Subcutaneous adipose tissue (tissue), 4 donors: ENCODE results near the gene THG1L. TPM values are rescaled to one million over a fixed set of nuclear protein-coding genes. Genes with fewer than 3 reads are reported as not detected.

Source experiments
- total RNA-seq, 4 donors: library from RNA; depleted of rRNA; stranded (reverse); fragments of >200 nt; gene quantifications; one replicate each; pipeline ENCODE4 v1.1.0, GENCODE V29; 2016
- TF ChIP-seq, protein P1 (sequence below): fragments of 450-650 bp; IDR thresholded peaks from one replicate; pipeline ENCODE4 v1.5.1; 2016; ENCODE audit warnings: low read depth, mild to moderate bottlenecking, control low read depth, antibody characterized with exemption, moderate library complexity

The THG1L gene
- total RNA-seq, 4 donors from 2014 or later: 7.0 to 13.2 (median 9.3) TPM

DNA sequence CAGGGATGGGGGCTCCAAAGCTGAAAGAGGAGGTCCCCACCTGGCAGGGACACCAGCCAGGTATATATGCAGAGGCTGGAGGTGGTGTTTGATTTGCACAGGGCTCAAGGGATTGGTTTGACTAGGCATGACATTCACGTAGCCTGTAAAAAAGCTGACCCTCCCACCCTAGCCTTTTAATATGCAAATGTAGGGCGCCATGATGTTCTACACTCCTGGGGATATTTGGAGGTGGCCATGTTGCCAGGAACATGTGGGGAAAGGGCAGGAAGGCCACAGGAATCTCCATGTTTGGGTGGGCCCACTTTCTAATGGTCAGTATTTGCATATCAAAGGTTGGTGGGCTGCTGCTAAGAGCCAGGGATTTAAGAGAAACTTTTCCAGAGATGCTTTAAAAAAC is 12.0 kb upstream of the THG1L start:
- TF ChIP-seq, protein P1, sequence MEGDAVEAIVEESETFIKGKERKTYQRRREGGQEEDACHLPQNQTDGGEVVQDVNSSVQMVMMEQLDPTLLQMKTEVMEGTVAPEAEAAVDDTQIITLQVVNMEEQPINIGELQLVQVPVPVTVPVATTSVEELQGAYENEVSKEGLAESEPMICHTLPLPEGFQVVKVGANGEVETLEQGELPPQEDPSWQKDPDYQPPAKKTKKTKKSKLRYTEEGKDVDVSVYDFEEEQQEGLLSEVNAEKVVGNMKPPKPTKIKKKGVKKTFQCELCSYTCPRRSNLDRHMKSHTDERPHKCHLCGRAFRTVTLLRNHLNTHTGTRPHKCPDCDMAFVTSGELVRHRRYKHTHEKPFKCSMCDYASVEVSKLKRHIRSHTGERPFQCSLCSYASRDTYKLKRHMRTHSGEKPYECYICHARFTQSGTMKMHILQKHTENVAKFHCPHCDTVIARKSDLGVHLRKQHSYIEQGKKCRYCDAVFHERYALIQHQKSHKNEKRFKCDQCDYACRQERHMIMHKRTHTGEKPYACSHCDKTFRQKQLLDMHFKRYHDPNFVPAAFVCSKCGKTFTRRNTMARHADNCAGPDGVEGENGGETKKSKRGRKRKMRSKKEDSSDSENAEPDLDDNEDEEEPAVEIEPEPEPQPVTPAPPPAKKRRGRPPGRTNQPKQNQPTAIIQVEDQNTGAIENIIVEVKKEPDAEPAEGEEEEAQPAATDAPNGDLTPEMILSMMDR: no peak

DNA sequence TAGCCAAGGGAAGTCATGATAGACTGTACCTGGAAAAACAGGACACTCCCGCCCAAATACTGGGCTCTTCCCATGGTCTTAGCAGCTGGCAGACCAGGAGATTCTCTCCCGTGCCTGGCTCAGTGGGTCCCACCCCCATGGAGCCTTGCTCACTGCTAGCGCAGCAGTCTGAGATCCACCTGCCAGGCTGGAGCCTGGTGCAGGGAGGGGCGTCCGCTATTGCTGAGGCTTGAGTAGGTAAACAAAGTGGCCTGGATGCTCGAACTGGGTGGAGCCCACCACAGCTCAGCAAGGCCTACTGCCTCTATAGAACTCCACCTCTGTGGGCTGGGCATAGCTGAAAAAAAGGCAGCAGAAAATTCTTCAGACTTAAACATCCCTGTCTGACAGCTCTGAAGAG is 10.1 kb upstream of the THG1L start:
- TF ChIP-seq, protein P1: no peak

DNA sequence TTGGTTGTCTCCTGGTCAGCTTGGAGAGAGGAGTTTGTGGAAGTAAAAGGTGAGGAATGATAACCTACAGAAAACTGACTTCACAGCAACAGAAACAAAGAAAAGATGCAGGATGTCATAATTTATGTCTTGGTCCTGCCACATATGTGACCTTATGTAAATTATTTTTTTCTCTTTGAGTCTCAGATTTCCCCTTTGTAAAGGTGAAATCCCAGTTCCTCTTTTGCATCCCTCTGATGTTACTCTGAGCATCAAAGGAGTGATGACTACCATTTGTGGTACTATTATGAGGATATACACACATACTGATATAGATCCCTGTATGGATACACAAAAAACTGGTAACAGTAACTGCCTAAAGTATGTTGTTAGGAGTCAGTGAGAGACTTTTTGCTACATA is 1.4 kb upstream of the THG1L start:
- TF ChIP-seq, protein P1: no peak

DNA sequence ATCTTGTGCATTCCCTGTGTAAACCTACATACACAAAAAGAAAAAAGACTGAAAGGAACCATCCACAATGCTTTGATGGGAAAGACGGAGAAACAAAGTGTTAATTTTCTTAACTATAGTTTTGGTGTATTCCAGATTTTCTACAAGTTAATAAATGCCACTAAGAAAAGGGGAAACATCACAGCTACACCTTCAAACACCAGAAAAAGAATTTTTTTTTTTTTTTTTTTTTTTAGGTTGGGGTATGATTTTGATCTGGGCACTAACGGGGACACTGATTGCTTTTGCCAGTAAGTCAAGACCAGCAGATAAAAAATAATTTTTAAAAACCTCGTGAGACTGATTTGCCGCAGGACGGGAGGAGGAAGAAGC is 334 bp upstream of the THG1L start:
- TF ChIP-seq, protein P1: no peak

DNA sequence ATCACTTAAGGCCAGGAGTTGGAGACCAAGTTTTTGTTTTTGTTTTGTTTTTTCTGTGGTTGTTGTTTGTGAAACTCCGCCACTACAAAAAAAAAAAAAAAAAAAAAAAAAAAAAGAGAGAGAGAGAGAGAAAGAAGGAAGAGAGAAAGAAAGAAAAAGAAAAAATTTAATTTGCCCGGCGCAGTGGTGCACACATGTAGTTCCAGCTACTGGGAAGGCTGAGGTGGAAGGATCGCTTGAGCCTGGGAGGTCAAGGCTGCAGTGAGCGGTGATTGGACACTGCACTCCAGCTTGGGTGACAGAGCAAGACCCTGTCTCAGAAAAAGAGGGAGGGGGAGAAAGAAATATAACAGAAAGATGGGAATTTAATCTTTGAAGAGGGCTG is 902 bp downstream of the THG1L start:
- TF ChIP-seq, protein P1: no peak

DNA sequence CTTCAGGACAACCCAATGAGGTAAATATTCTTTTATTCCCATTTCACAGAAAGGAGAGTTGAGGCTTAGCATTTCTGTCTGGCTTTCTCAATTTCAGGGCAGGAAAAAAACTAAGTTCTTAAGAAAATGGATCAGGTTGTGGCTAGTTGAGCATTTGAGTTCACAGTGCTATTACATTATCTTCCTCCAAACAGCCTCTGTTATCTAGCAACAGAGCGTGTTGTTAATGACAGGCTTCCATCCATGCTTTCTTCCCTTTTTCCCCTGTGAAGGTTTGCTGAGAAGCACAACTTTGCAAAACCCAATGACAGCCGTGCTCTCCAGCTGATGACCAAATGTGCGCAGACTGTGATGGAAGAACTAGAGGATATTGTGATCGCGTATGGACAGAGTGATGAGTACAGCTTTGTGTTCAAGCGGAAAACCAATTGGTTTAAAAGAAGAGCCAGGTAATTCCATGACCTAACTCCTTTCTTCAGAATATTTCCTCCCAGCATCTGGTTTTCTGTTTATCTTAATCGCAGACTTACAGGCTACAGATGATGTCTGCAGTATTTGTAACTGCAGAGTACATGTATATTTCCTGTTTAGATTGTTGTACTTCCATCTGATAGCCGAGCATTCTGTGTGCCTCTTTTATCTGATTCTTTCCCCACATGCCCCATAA is 1.5 kb downstream of the THG1L start:
- TF ChIP-seq, protein P1: no peak

DNA sequence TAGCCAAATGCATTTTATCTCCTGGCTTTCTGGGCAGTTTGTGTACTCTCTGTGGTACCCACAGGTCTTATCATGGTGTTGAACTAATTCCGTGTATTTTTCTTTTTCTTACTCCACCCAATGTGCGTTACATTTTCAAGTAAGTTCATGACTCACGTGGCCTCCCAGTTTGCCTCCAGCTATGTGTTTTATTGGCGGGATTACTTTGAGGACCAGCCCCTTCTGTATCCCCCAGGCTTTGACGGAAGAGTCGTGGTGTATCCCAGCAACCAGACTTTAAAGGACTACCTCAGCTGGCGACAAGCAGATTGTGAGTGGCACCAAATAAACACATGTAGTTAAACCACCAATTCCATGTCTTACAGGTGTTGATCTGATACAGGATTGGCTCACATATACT is 3.2 kb downstream of the THG1L start:
- TF ChIP-seq, protein P1: no peak
